ENCODE results near the gene BIRC5. TPM values are rescaled to one million over a fixed set of nuclear protein-coding genes. Genes with fewer than 3 reads are reported as not detected.
A peak's percentile ranks its signal among the peaks of the same experiment; 100 is the strongest.
"Not testable (repeated sequence)": the region's sequence is repeated elsewhere in the genome, so short reads cannot be mapped to it uniquely, and the experiment has no call there.

Gene BIRC5
- total RNA-seq = 100 to 1,000 TPM; 117 to 118 TPM

- CTCF ChIA-PET = interaction anchor here (1.6 to 2.4 kb wide), 2 partner anchors 37 to 129 kb away, joined by 4 to 8 read pairs; no protein-coding TSS in a partner anchor
- H3K9me3 Mint-ChIP-seq = no peaks in the 10 kb centered on the region
- peak; percentile 94 for DNase-seq
- H3K4me3 Mint-ChIP-seq = peak within 1 kb of the TSS; percentile 92
- intact Hi-C loops (cut with micrococcal nuclease) = loop anchor here (2.0 kb wide), 2 partner anchors 27 to 41 kb away; partner anchors contain the start of genes AFMID and TK1
- peak within 1 kb of the TSS; percentile 19 for H3K27ac Mint-ChIP-seq
- peaks cover 8% of the 10 kb centered on the region for H3K4me1 Mint-ChIP-seq (ENCODE audit: low read depth)
- no peaks in the 10 kb centered on the region for H3K27me3 Mint-ChIP-seq (ENCODE audit: low read depth)
- peaks cover 25% of the 10 kb centered on the region for H3K36me3 Mint-ChIP-seq (ENCODE audit: low read depth)
These were observed at the start of gene BIRC5 for GRCh38 chr17:78214016-78214705. TSS of gene BIRC5 (plus strand) at chr17:78214253. CDS start at chr17:78214317, 64 bp downstream.

- Mint-ChIP-seq H3K4me1 (ENCODE audit: low read depth) (peaks cover 7% of the 10 kb centered on the region), H3K4me3 (no peak overlapping the region), H3K36me3 (ENCODE audit: low read depth) (no peaks in the 10 kb centered on the region), H3K9me3 (no peaks in the 10 kb centered on the region), H3K27ac (peak overlapping the region; percentile 41), H3K27me3 (ENCODE audit: low read depth) (no peaks in the 10 kb centered on the region)
- DNase-seq = no peak
- CTCF ChIA-PET = interaction anchor here (0.6 kb wide), 1 partner anchor 29 kb away, joined by 3 read pairs; no protein-coding TSS in a partner anchor
- intact Hi-C loops (cut with micrococcal nuclease) = no loop called here
These were observed 49.1 kb upstream of the BIRC5 start for GRCh38 chr17:78164748-78165607.

DNA sequence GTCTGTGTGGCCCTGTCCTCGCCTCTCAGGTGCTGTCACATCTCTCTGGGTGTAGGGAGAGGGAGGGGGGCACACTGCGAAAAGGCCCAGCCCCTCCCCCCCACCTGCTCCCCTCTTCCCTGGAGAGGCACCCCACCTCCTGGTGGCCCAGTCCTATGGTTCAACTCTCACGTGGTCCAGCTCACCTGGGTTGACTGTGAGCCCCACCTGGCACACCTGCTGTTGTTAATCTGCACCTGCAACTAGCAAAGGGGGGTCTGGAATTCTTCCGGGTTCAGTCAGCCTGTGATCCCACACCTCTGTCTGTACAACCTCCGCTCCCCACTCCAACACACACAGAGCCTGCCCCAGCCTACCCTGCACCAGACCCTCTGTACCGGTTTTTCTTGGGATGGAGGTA, 47.6 kb upstream of the BIRC5 start:
- DNase-seq = no peak
- CTCF ChIA-PET = interaction anchor here (1.0 kb wide), 1 partner anchor 10 kb away, joined by 4 read pairs; no protein-coding TSS in a partner anchor
- H3K4me3 Mint-ChIP-seq = no peak overlapping the region
- intact Hi-C loops (cut with micrococcal nuclease) = no loop called here
- H3K36me3 Mint-ChIP-seq (ENCODE audit: low read depth) = peaks cover 3% of the 10 kb centered on the region
- H3K27ac Mint-ChIP-seq = no peak overlapping the region
- no peaks in the 10 kb centered on the region for H3K9me3 Mint-ChIP-seq
- H3K27me3 Mint-ChIP-seq (ENCODE audit: low read depth) = no peaks in the 10 kb centered on the region
- peaks cover 17% of the 10 kb centered on the region for H3K4me1 Mint-ChIP-seq (ENCODE audit: low read depth)

DNA sequence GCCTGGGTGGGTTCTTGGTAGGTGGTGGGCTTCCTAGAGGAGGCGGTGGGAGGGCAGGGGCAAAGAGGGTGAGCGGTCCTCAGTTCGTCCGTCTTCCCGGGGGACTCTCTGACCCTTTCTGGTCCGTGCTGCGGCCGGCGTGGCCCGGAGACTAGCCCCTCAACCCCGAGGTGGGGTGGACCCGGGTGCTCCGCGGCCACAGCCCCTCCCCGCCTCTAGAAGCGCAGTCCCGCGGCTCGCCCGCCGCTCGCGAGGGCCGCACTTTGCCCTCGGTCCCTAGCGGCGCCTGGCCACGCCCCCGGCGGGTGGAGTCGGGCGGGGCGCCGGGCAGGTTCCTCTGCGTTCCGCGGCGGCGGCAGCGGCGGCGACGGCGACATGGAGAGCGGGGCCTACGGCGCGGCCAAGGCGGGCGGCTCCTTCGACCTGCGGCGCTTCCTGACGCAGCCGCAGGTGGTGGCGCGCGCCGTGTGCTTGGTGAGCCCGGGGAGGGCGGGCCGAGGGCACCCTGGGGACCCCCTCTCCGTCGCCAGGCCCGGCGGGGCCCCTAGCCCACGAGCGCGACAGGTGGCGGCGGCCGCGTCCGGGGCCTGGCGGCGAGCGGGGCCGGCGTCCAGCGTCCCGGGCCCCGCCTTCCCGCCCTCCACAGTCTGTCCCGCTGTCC, 45.7 kb upstream of the BIRC5 start, which contains the start of gene SYNGR2:
Gene SYNGR2, plus strand, starts transcription at position 340 of the 661 bp plus-strand sequence. Its CDS starts 36 bp downstream, at position 376.
- CTCF ChIA-PET = interaction anchor here (0.7 kb wide), 1 partner anchor 104 kb away, joined by 3 read pairs; no protein-coding TSS in a partner anchor
- DNase-seq = peak; percentile 87
- Mint-ChIP-seq H3K27me3 (ENCODE audit: low read depth) (no peaks in the 10 kb centered on the region), H3K9me3 (no peaks in the 10 kb centered on the region), H3K4me3 (peak within 1 kb of the TSS; percentile 75), H3K36me3 (ENCODE audit: low read depth) (peaks cover 16% of the 10 kb centered on the region), H3K4me1 (ENCODE audit: low read depth) (peaks cover 37% of the 10 kb centered on the region), H3K27ac (peak within 1 kb of the TSS; percentile 85)
- intact Hi-C loops (cut with micrococcal nuclease) = loop anchor here (1.0 to 2.0 kb wide), 3 partner anchors 19 to 38 kb away; partner anchors contain the start of genes AFMID, TK1 and TMC8

- H3K36me3 Mint-ChIP-seq (ENCODE audit: low read depth) = peaks cover 23% of the 10 kb centered on the region
- no peaks in the 10 kb centered on the region for H3K9me3 Mint-ChIP-seq
- no peaks in the 10 kb centered on the region for H3K27me3 Mint-ChIP-seq (ENCODE audit: low read depth)
- intact Hi-C loops (cut with micrococcal nuclease) = loop anchor here (1.0 to 2.0 kb wide), 3 partner anchors 18 to 39 kb away; partner anchors contain the start of genes AFMID, TK1 and TMC8
- peak; percentile 85 for DNase-seq
- CTCF ChIA-PET = interaction anchor here (0.7 to 1.5 kb wide), 6 partner anchors 12 to 104 kb away, joined by 3 to 5 read pairs (median 4); partner anchors contain the start of gene TK1
- peak overlapping the region; percentile 75 for H3K4me3 Mint-ChIP-seq
- H3K27ac Mint-ChIP-seq = peak overlapping the region; percentile 85
- peaks cover 45% of the 10 kb centered on the region for H3K4me1 Mint-ChIP-seq (ENCODE audit: low read depth)
These were observed 44.9 kb upstream of the BIRC5 start for GRCh38 chr17:78168903-78169793.

DNA sequence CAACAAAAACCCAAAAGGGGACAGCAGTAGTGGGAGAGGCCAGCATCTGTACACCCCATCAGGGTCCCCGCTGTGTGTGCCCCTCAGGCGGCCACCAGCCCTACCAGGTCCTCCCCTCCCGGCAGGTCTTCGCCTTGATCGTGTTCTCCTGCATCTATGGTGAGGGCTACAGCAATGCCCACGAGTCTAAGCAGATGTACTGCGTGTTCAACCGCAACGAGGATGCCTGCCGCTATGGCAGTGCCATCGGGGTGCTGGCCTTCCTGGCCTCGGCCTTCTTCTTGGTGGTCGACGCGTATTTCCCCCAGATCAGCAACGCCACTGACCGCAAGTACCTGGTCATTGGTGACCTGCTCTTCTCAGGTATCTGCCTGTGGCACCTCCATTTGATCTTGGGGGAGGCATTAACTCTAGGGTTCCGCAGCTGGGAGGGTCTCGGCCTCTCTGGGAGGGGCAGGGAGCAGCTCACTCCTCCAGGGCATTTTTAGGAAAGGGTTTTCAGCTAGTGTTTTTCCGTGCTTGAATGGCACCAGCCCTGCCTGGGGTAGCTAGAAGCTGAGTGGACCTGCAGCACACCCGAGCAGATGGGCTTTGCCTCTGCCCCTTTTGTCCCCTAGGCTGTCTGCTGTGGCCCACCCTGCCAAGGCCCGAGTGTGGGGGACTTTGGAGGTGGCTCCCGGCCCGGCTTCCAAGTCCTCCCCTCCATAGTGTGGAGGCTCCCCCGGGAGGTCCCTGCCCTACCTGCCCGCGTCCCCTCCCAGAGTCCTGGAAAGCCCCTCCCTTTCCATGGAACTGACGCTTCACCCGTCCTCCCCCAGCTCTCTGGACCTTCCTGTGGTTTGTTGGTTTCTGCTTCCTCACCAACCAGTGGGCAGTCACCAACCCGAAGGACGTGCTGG, 43.1 kb upstream of the BIRC5 start:
- H3K36me3 Mint-ChIP-seq (ENCODE audit: low read depth) = peaks cover 35% of the 10 kb centered on the region
- DNase-seq = no peak
- peak overlapping the region; percentile 68 for H3K27ac Mint-ChIP-seq
- CTCF ChIA-PET = interaction anchor here (0.6 kb wide), 1 partner anchor 99 kb away, joined by 3 read pairs; no protein-coding TSS in a partner anchor
- H3K4me1 Mint-ChIP-seq (ENCODE audit: low read depth) = peaks cover 50% of the 10 kb centered on the region
- no peaks in the 10 kb centered on the region for H3K9me3 Mint-ChIP-seq
- H3K27me3 Mint-ChIP-seq (ENCODE audit: low read depth) = no peaks in the 10 kb centered on the region
- intact Hi-C loops (cut with micrococcal nuclease) = no loop called here
- peak overlapping the region; percentile 46 for H3K4me3 Mint-ChIP-seq

GRCh38 chr17:78171591-78172248, 42.3 kb upstream of the BIRC5 start:
- peaks cover 38% of the 10 kb centered on the region for H3K36me3 Mint-ChIP-seq (ENCODE audit: low read depth)
- CTCF ChIA-PET = interaction anchor here (0.6 kb wide), 1 partner anchor 44 kb away, joined by 3 read pairs; no protein-coding TSS in a partner anchor
- H3K27ac Mint-ChIP-seq = peak overlapping the region; percentile 93
- H3K27me3 Mint-ChIP-seq (ENCODE audit: low read depth); DNase-seq; intact Hi-C loops (cut with micrococcal nuclease); H3K9me3 Mint-ChIP-seq: not testable (repeated sequence)
- peaks cover 54% of the 10 kb centered on the region for H3K4me1 Mint-ChIP-seq (ENCODE audit: low read depth)
- H3K4me3 Mint-ChIP-seq = peak overlapping the region; percentile 18

DNA sequence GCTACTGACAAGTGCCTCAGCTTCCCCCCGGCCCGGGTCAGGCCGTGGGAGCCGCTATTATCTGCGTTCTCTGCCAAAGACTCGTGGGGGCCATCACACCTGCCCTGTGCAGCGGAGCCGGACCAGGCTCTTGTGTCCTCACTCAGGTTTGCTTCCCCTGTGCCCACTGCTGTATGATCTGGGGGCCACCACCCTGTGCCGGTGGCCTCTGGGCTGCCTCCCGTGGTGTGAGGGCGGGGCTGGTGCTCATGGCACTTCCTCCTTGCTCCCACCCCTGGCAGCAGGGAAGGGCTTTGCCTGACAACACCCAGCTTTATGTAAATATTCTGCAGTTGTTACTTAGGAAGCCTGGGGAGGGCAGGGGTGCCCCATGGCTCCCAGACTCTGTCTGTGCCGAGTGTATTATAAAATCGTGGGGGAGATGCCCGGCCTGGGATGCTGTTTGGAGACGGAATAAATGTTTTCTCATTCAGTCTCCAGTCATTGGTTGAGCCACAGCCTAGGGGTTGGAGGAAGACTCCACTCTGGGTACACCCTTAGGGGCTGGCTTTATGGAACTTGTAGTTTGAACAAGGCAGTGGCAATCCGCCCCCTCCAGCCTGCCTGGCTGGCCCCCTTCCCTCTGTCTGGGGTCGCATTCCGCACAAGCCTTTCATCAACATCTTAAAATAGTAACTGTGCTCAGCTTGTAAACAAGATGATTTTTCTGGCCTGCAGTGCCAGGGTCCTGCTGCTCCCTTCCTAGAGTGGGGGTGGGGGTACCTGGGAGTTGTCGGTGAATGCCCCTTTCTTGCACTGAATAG, 41.6 kb upstream of the BIRC5 start:
- intact Hi-C loops (cut with micrococcal nuclease) = loop anchor here (1.0 kb wide), 1 partner anchor 32 kb away; no protein-coding TSS in a partner anchor
- DNase-seq = peak; percentile 26
- Mint-ChIP-seq H3K9me3 (no peaks in the 10 kb centered on the region), H3K4me1 (ENCODE audit: low read depth) (peaks cover 58% of the 10 kb centered on the region), H3K36me3 (ENCODE audit: low read depth) (peaks cover 42% of the 10 kb centered on the region), H3K27me3 (ENCODE audit: low read depth) (no peaks in the 10 kb centered on the region), H3K27ac (peak overlapping the region; percentile 93), H3K4me3 (no peak overlapping the region)
- CTCF ChIA-PET = interaction anchor here (0.6 kb wide), 1 partner anchor 44 kb away, joined by 3 read pairs; no protein-coding TSS in a partner anchor

- CTCF ChIA-PET = interaction anchor here (1.0 kb wide), 1 partner anchor 60 kb away, joined by 3 read pairs; no protein-coding TSS in a partner anchor
- Mint-ChIP-seq H3K9me3 (no peaks in the 10 kb centered on the region), H3K4me3 (peak overlapping the region; percentile 29), H3K27me3 (ENCODE audit: low read depth) (no peaks in the 10 kb centered on the region), H3K27ac (peak overlapping the region; percentile 93), H3K4me1 (ENCODE audit: low read depth) (peaks cover 58% of the 10 kb centered on the region), H3K36me3 (ENCODE audit: low read depth) (peaks cover 42% of the 10 kb centered on the region)
- peak; percentile 63 for DNase-seq
- intact Hi-C loops (cut with micrococcal nuclease) = loop anchor here (1.0 kb wide), 1 partner anchor 33 kb away; no protein-coding TSS in a partner anchor
These were observed 40.8 kb upstream of the BIRC5 start for GRCh38 chr17:78173097-78173715.

Measured in activated naive CD4-positive, alpha-beta T cell treated with anti-CD3 and anti-CD28 coated beads for 36 hours (primary cell).